A673 (cell line): ENCODE measurements around the gene AGO3.

Source experiments
- CTCF ChIP-seq: fragments of 300-800, 200-600 bp; sonication (generic); conservative IDR thresholded peaks from 2 replicates; pipeline ENCODE4 v1.5.1; 2017; ENCODE audit warnings: low read depth, mild to moderate bottlenecking, antibody characterized with exemption, low read length, moderate library complexity, mixed read lengths
- EZH2 ChIP-seq: fragments of 200-600 bp; sonication (generic); IDR thresholded peaks from 2 replicates; pipeline ENCODE4 v1.6.1; 2017; ENCODE audit warnings: borderline replicate concordance, low read depth, mild to moderate bottlenecking, mixed read lengths, antibody characterized with exemption, low read length; ENCODE audit not compliant: poor library complexity, severe bottlenecking

DNA sequence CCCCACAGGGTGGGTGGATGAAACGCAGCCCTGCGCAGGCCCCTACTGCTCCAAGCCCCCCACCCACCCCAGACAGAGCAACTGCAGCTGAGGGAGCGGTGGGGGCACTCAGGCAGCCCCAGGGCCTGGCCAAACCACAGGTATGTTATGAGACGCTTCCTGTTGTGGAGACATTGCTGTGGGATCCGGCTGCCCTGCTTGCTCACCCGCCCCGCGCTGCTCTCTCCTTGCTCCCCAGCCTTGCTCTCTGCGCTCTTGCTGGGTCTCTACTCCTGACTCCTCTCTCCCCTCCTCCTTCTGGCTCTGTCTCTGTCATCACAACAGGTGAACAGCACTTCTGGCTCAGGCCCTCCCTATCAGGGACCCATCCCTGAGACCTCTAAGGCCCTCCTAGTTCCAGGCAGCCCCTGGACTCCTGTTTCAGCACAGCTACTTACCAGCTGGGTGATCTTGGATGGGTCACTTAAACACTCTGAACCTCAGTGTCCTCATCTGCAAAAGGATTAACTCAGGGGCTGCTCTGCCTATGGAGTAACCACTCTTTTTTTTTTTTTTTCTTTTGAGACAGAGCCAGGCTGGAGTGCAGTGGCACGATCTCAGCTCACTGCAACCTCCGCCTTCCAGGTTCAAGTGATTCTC is 178.3 kb downstream of the AGO3 start:
- TF ChIP-seq CTCF (no peak), EZH2 (no peak)
